ENCODE measurements around the gene ALCAM.

The ALCAM gene

GRCh38 chr3:105458518-105459215 lies 92.0 kb downstream of the ALCAM start:
- TF ChIP-seq CTCF (IDR thresholded peaks at IDR 0.05; ENCODE audit: extremely low read depth, missing control alignments), result no peak
- DNase-seq (ENCODE audit: low spot score), result no peak

- no peak for DNase-seq (ENCODE audit: low spot score)
- TF ChIP-seq CTCF (IDR thresholded peaks at IDR 0.05; ENCODE audit: extremely low read depth, missing control alignments), result no peak
These were observed 93.0 kb downstream of the ALCAM start for GRCh38 chr3:105459566-105460290.

- no peak for TF ChIP-seq CTCF (IDR thresholded peaks at IDR 0.05; ENCODE audit: extremely low read depth, missing control alignments)
- no peak for DNase-seq (ENCODE audit: low spot score)
These were observed 96.9 kb downstream of the ALCAM start for GRCh38 chr3:105463620-105464019.

- DNase-seq (ENCODE audit: low spot score), result no peak
- TF ChIP-seq CTCF (IDR thresholded peaks at IDR 0.05; ENCODE audit: extremely low read depth, missing control alignments), result no peak
These were observed 98.6 kb downstream of the ALCAM start for GRCh38 chr3:105465251-105465853.

- no peak for DNase-seq (ENCODE audit: low spot score)
- no peak for TF ChIP-seq CTCF (IDR thresholded peaks at IDR 0.05; ENCODE audit: extremely low read depth, missing control alignments)
These were observed 99.4 kb downstream of the ALCAM start for GRCh38 chr3:105466072-105466471.

- no peak for TF ChIP-seq CTCF (IDR thresholded peaks at IDR 0.05; ENCODE audit: extremely low read depth, missing control alignments)
These were observed 100.0 kb downstream of the ALCAM start for GRCh38 chr3:105466495-105467404.

More at GRCh38 chr3:105466495-105467404, 100.0 kb downstream of the ALCAM start:
- DNase-seq (ENCODE audit: low spot score), result no peak

All from GM20000 (cell line).